ENCODE data around the gene CEP164.

Gene CEP164

DNA sequence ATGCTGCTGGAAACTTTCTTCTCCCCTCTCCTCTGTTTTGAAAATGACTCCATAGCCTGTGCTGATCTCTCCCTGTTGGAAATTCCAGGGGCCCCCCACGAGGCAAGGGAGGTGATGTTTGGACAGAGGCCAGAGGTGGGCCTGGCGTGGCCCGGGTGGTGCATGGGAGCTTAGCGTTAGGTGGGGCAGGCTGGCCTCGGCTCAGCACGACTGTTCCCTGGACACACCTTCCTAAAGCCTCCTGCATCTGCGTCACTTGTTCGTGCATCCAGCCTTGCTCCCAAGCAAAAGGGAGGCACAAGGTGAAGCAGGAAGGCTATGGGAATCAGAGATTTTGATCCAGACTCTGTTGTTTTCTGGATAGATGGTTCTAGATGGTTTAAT lies 135.2 kb downstream of the CEP164 start:
- no peak for DNase-seq (ENCODE audit: low spot score)
